H1 (cell line): Measurements from ENCODE around the gene LRRC32. TPM values are rescaled to one million over a fixed set of nuclear protein-coding genes. Genes with fewer than 3 reads are reported as not detected.

Experiments
- BRCA1 ChIP-seq: IDR thresholded peaks from 2 replicates; pipeline ENCODE4 v1.6.1; 2012; ENCODE audit warnings: low read depth, low read length, improper control_type of control experiment
- EP300 ChIP-seq, 2 experiments: IDR thresholded peaks; 1 replicate in 1 of 2; 2 replicates in 1 of 2; pipeline ENCODE4 v1.6.1; 2011 to 2012; ENCODE audit warnings: low read depth in 2 of 2, low read length in 2 of 2, mild to moderate bottlenecking in 2 of 2, borderline replicate concordance in 1 of 2, inconsistent platforms in 1 of 2, moderate library complexity in 1 of 2
- FOSL1 ChIP-seq: IDR thresholded peaks from 2 replicates; pipeline ENCODE4 v1.6.1; 2011; ENCODE audit warnings: mild to moderate bottlenecking, low read depth, low read length, moderate library complexity; ENCODE audit not compliant: insufficient read depth
- GTF2F1 ChIP-seq: IDR thresholded peaks from 2 replicates; pipeline ENCODE4 v1.6.1; 2012; ENCODE audit warnings: low read depth, low read length, improper control_type of control experiment, borderline replicate concordance
- HDAC2 ChIP-seq, 2 experiments: fragments of 300-600 bp in 1 of 2; sonication (generic) in 1 of 2; IDR thresholded peaks; 2 replicates each; pipeline ENCODE4 v1.6.1; 2011 to 2012; ENCODE audit warnings: low read depth in 2 of 2, low read length in 2 of 2, mild to moderate bottlenecking in 2 of 2, moderate library complexity in 2 of 2, borderline replicate concordance in 1 of 2, inconsistent platforms in 1 of 2
- POLR2A ChIP-seq, 2 experiments: IDR thresholded peaks; 1 replicate in 1 of 2; 2 replicates in 1 of 2; pipeline ENCODE4 v1.6.1; 2011; ENCODE audit warnings: low read depth in 2 of 2, low read length in 2 of 2, mild to moderate bottlenecking in 2 of 2; ENCODE audit errors: control extremely low read depth in 1 of 2
- SIRT6 ChIP-seq: IDR thresholded peaks from one replicate; pipeline ENCODE4 v1.7.1; 2012; ENCODE audit warnings: low read length, inconsistent platforms
- SRF ChIP-seq: IDR thresholded peaks from 2 replicates; pipeline ENCODE4 v1.6.1; 2011; ENCODE audit warnings: mild to moderate bottlenecking, low read depth, low read length, moderate library complexity
- polyA plus RNA-seq, 7 experiments: library from polyadenylated mRNA; depleted of rRNA in 3 of 7; stranded (reverse) in 5 of 7; unstranded in 2 of 7; fragments of >200 nt in 5 of 7; fragments of 200-250 nt in 2 of 7; gene quantifications; 1 replicate in 5 of 7; 2 replicates in 1 of 7; 4 replicates in 1 of 7; pipeline versions ENCODE4 v1.2.1 to v1.2.3, GENCODE V29; 2011 to 2013; ENCODE audit warnings: missing spikeins in 2 of 7, mixed read lengths in 2 of 7
- total RNA-seq: library from RNA; stranded (reverse); fragmentation: NEBNext Ultra II Directional; extraction: Animal tissue kit (Norgen Biotek cat#: 25700); gene quantifications from 2 replicates; pipeline ENCODE4 v1.2.1, GENCODE V29; 2021

Gene LRRC32
- total and polyA plus RNA-seq, 2 of the 8 experiments (the other 6 are each of a cell fraction or from before 2014, with no cell fraction given) = 0.99 to 1.9 TPM

DNA sequence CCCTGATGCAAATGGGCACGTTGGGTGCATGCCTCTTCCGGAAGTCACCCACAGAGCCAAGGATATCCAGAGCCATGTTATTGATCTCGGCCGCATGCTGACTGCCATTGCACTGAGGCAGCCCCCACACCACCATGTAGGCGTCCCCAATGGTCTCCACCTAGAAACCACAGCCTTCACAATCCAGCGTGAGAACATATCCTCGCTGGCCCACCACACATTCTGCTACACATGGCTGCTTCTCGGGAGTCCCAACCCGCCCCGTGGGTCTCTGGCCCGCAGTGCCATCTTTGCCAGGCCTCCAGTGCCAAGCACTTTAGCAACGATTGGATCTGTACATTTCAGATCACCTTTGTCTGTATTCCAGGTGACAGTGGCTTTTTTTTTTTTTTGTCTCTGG, 26.2 kb upstream of the LRRC32 start (continued):
- TF ChIP-seq FOSL1 (no peak), SIRT6 (no peak), EP300 (IDR thresholded peaks at IDR 0.05; ENCODE audit: borderline replicate concordance in 1 of 2, low read depth in 2 of 2, low read length in 2 of 2) (no peak), POLR2A (IDR thresholded peaks at IDR 0.05; ENCODE audit: control extremely low read depth in 1 of 2, low read depth in 2 of 2, low read length in 2 of 2) (no peak), HDAC2 (IDR thresholded peaks at IDR 0.05; ENCODE audit: borderline replicate concordance in 1 of 2, low read depth in 2 of 2, low read length in 2 of 2) (no peak), SRF (no peak), GTF2F1 (no peak), BRCA1 (no peak)
- TF ChIP-seq, all 59 proteins: peak for 0
